Stimulated activated naive B cell treated with anti-CD40 and anti-IgM and Interleukin-4, amounts not matched to agents 10 μg/mL and 1 μg/mL and 100 μg/mL, for 72 hours (primary cell): ENCODE data around the gene CCKAR.

Source experiments
- ATAC-seq, 2 donors: fragments of 150-1000 bp; cut with Tn5 transposase; replicated peaks; 2 replicates each; pipeline ENCODE4 v1.10.0; 2021; ENCODE audit warnings: moderate library complexity in 1 of 2
- DNase-seq: peaks from one replicate; pipeline ENCODE4 v3.0.0; 2021
- H3K27ac Mint-ChIP-seq: one replicate; pipeline ENCODE4 v1.8.0; 2022; ENCODE audit warnings: mild to moderate bottlenecking, mixed read lengths
- H3K27me3 Mint-ChIP-seq, 2 donors: one replicate each; pipeline ENCODE4 v1.8.0; 2022; ENCODE audit warnings: mixed read lengths in 2 of 2
- H3K36me3 Mint-ChIP-seq, 2 donors: one replicate each; pipeline ENCODE4 v1.8.0; 2022; ENCODE audit warnings: mixed read lengths in 2 of 2, mild to moderate bottlenecking in 1 of 2
- H3K4me1 Mint-ChIP-seq, 2 donors: one replicate each; pipeline ENCODE4 v1.8.0; 2022; ENCODE audit warnings: mixed read lengths in 2 of 2, mild to moderate bottlenecking in 1 of 2
- H3K4me3 Mint-ChIP-seq, 2 donors: one replicate each; pipeline ENCODE4 v1.8.0; 2022; ENCODE audit warnings: mild to moderate bottlenecking in 2 of 2, mixed read lengths in 2 of 2, moderate library complexity in 1 of 2
- H3K9me3 Mint-ChIP-seq, 2 donors: one replicate each; pipeline ENCODE4 v1.8.0; 2022; ENCODE audit warnings: mixed read lengths in 2 of 2, mild to moderate bottlenecking in 1 of 2

Gene CCKAR

GRCh38 chr4:26431461-26432180 is 58.7 kb downstream of the CCKAR start:
- Mint-ChIP-seq H3K27ac (no peak overlapping the region), H3K36me3 (peaks cover 34 to 50% of the 10 kb centered on the region in 2 donors), H3K4me1 (peaks cover 0 to 2% of the 10 kb centered on the region in 2 donors), H3K27me3 (no peaks in the 10 kb centered on the region), H3K4me3 (peak overlapping the region in 1 of 2 donors; percentile 38), H3K9me3 (no peaks in the 10 kb centered on the region)
- ATAC-seq, result no peak
- no peak for DNase-seq
